NT2/D1 (cell line): ENCODE data around the gene NPY4R2.
"Not testable (repeated sequence)": the region's sequence is repeated elsewhere in the genome, so short reads cannot be mapped to it uniquely, and the experiment has no call there.

ENCODE experiments used
- DNase-seq: peaks from one replicate; pipeline ENCODE4 v3.0.0-alpha.2; 2011; ENCODE audit warnings: low read depth, low spot score
- H3K27me3 ChIP-seq: 2 replicates; pipeline ENCODE4 v1.6.0; 2011; ENCODE audit warnings: mild to moderate bottlenecking; ENCODE audit not compliant: insufficient read length, insufficient read depth
- H3K36me3 ChIP-seq: 2 replicates; pipeline ENCODE4 v1.6.1; 2011; ENCODE audit warnings: mild to moderate bottlenecking, low read length, mixed read lengths; ENCODE audit not compliant: insufficient read depth, insufficient read length
- H3K4me1 ChIP-seq: 2 replicates; pipeline ENCODE4 v1.5.1; 2011; ENCODE audit not compliant: insufficient read depth, insufficient read length
- H3K4me3 ChIP-seq: 2 replicates; pipeline ENCODE4 v1.5.1; 2011; ENCODE audit warnings: low read depth; ENCODE audit not compliant: insufficient read length
- H3K9ac ChIP-seq: 2 replicates; pipeline ENCODE4 v1.6.0; 2011; ENCODE audit warnings: low read depth; ENCODE audit not compliant: insufficient read length
- H3K9me3 ChIP-seq: 2 replicates; pipeline ENCODE4 v1.5.1; 2011; ENCODE audit warnings: mild to moderate bottlenecking, low read length; ENCODE audit not compliant: insufficient read depth

The NPY4R2 gene

GRCh38 chr10:47970047-47970446 is 51.6 kb downstream of the NPY4R2 start:
- not testable (repeated sequence) for H3K4me3 ChIP-seq, H3K27me3 ChIP-seq, H3K4me1 ChIP-seq, H3K9me3 ChIP-seq, H3K36me3 ChIP-seq, DNase-seq, H3K9ac ChIP-seq

DNA sequence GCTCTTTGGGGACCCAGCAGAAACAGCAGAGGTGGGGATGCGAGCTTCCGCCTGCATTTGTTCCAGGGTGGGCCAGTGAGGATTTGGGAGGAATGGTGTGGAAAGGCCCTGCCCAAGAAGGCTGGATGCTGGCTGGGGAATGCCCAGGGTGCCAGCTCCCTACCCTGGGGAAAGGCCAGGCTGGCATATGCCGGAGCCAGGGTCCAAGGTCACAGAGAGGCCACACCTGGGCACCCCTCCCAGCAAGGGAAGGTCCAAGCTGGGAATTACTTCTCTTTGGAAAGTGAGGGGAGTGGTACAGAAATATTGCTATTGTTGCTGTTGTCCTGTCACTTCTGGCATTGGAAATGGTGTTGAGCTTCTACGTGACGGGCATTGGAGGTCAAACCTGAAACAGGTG is 53.1 kb downstream of the NPY4R2 start:
- H3K9ac ChIP-seq, H3K4me1 ChIP-seq, DNase-seq, H3K4me3 ChIP-seq, H3K9me3 ChIP-seq, H3K27me3 ChIP-seq, H3K36me3 ChIP-seq: not testable (repeated sequence)

GRCh38 chr10:47972077-47972476 is 53.6 kb downstream of the NPY4R2 start:
- H3K9me3 ChIP-seq, H3K4me1 ChIP-seq, H3K27me3 ChIP-seq, H3K36me3 ChIP-seq, H3K4me3 ChIP-seq, H3K9ac ChIP-seq, DNase-seq: not testable (repeated sequence)
